OCI-LY7 (cell line): Measurements from ENCODE around the gene CADM4. TPM values are rescaled to one million over a fixed set of nuclear protein-coding genes. Genes with fewer than 3 reads are reported as not detected.
A peak's percentile ranks its signal among the peaks of the same experiment; 100 is the strongest.

Source experiments
- BruUV-seq: library from RNA; stranded (reverse); fragments of 400-500 nt; replicated peaks from 2 replicates; lab custom pipeline; 2021; lab: Mats Ljungman, UMichigan
- CTCF ChIA-PET: fragments of 300-600 bp; sonication (Branson Sonifier 250); formaldehyde crosslinking; loops from one replicate; lab custom pipeline; 2022; ENCODE audit warnings: antibody characterized with exemption; ENCODE audit not compliant: unreplicated experiment; lab: Charles Lee
- POLR2A ChIA-PET: fragments of 300-600 bp; sonication (Branson Sonifier 250); formaldehyde crosslinking; loops from one replicate; lab custom pipeline; 2022; ENCODE audit warnings: antibody characterized with exemption; lab: Charles Lee
- DNase-seq: peaks from one replicate; pipeline ENCODE4 v3.0.0-alpha.2; 2015; ENCODE audit warnings: low spot score
- H2AFZ ChIP-seq: fragments of 200-600 bp; sonication (generic), shearing (Covaris generic); 2 replicates; pipeline ENCODE4 v1.6.1; 2014; ENCODE audit warnings: mild to moderate bottlenecking, antibody characterized with exemption, low read length, moderate library complexity
- H3K27ac ChIP-seq: fragments of 200-600 bp; sonication (generic); 2 replicates; pipeline ENCODE4 v1.5.1; 2014; ENCODE audit warnings: mixed run types, low read depth, mild to moderate bottlenecking, moderate library complexity, low read length, inconsistent platforms; ENCODE audit not compliant: poor library complexity, severe bottlenecking
- H3K36me3 ChIP-seq: fragments of 200-600 bp; sonication (generic); 2 replicates; pipeline ENCODE4 v1.6.1; 2014; ENCODE audit warnings: mild to moderate bottlenecking, antibody characterized with exemption, low read length, moderate library complexity, mixed read lengths; ENCODE audit not compliant: insufficient read depth
- H3K4me1 ChIP-seq: fragments of 200-600 bp; sonication (generic); 2 replicates; pipeline ENCODE4 v1.5.1; 2014; ENCODE audit warnings: mild to moderate bottlenecking, low read length; ENCODE audit not compliant: insufficient read depth, poor library complexity, severe bottlenecking
- H3K4me2 ChIP-seq: fragments of 200-600 bp; sonication (generic); 2 replicates; pipeline ENCODE4 v1.6.1; 2014; ENCODE audit warnings: mild to moderate bottlenecking, low read length
- H3K4me3 ChIP-seq: fragments of 200-600 bp; sonication (generic); 2 replicates; pipeline ENCODE4 v1.5.1; 2014; ENCODE audit warnings: mild to moderate bottlenecking, low read depth, low read length; ENCODE audit not compliant: poor library complexity, severe bottlenecking
- H3K79me2 ChIP-seq: fragments of 200-600 bp; sonication (generic); 2 replicates; pipeline ENCODE4 v1.6.1; 2016; ENCODE audit warnings: low read depth, mild to moderate bottlenecking, low read length, moderate library complexity, mixed read lengths; ENCODE audit not compliant: insufficient read depth
- H3K9me2 ChIP-seq: fragments of 200-600 bp; sonication (generic); 2 replicates; pipeline ENCODE4 v1.6.1; 2016; ENCODE audit warnings: mild to moderate bottlenecking, low read length, mixed read lengths; ENCODE audit not compliant: insufficient read depth
- H3K9me3 ChIP-seq: fragments of 200-600 bp; sonication (generic); 2 replicates; pipeline ENCODE4 v1.6.1; 2014; ENCODE audit warnings: mild to moderate bottlenecking, mixed run types, low read length, mixed read lengths
- H4K20me1 ChIP-seq: fragments of 200-600 bp; sonication (generic); 2 replicates; pipeline ENCODE4 v1.6.1; 2014; ENCODE audit warnings: mild to moderate bottlenecking, antibody characterized with exemption, low read length, moderate library complexity, mixed read lengths; ENCODE audit not compliant: insufficient read depth
- EZH2phosphoT487 ChIP-seq: fragments of 200-600 bp; sonication (generic); IDR thresholded peaks from 2 replicates; pipeline ENCODE4 v1.6.1; 2018; ENCODE audit warnings: low read depth, borderline replicate concordance, mild to moderate bottlenecking, mixed run types, antibody characterized with exemption, low read length, moderate library complexity, mixed read lengths
- intact Hi-C: fragments of 100-400 bp; cut with micrococcal nuclease; formaldehyde crosslinking; loops from one replicate; pipeline ENCODE4 v1.10.0; 2022; ENCODE audit not compliant: unreplicated experiment
- total RNA-seq, 2 experiments: library from RNA; depleted of rRNA in 1 of 2; stranded (reverse); fragments of >200 nt in 1 of 2; shearing (Covaris generic) in 1 of 2; gene quantifications; 2 replicates each; pipeline ENCODE4 v1.2.3, GENCODE V29; 2014 to 2022
- TF ChIP-seq, protein P1 (sequence below): fragments of 200-600 bp; sonication (generic); conservative IDR thresholded peaks from 2 replicates; pipeline ENCODE4 v1.5.1; 2014; ENCODE audit warnings: mild to moderate bottlenecking, antibody characterized with exemption, low read length, moderate library complexity, mixed read lengths

Gene CADM4
- total RNA-seq, 2 experiments from 2014 or later = not detected

- Histone ChIP-seq H3K36me3 (no peaks in the 10 kb centered on the region), H3K9me2 (no peaks in the 10 kb centered on the region), H3K4me1 (peaks cover 12% of the 10 kb centered on the region), H3K4me2 (no peak overlapping the region), H4K20me1 (no peaks in the 10 kb centered on the region), H3K9me3 (no peaks in the 10 kb centered on the region), H2AFZ (no peak overlapping the region), H3K4me3 (no peak overlapping the region), H3K79me2 (no peaks in the 10 kb centered on the region), H3K27ac (no peak overlapping the region)
- TF ChIP-seq EZH2phosphoT487 = no peak
- ChIA-PET POLR2A (interaction anchor here (0.6 kb wide), 1 partner anchor 76 kb away, joined by 3 read pairs; no protein-coding TSS in a partner anchor), CTCF (no interaction called here)
- no TSS peak for BruUV-seq
- intact Hi-C loops = no loop called here
- no peak for DNase-seq
Measured at GRCh38 chr19:43586346-43586745, 53.3 kb downstream of the CADM4 start.

GRCh38 chr19:43584484-43584883 lies 55.2 kb downstream of the CADM4 start:
- DNase-seq = no peak

DNA sequence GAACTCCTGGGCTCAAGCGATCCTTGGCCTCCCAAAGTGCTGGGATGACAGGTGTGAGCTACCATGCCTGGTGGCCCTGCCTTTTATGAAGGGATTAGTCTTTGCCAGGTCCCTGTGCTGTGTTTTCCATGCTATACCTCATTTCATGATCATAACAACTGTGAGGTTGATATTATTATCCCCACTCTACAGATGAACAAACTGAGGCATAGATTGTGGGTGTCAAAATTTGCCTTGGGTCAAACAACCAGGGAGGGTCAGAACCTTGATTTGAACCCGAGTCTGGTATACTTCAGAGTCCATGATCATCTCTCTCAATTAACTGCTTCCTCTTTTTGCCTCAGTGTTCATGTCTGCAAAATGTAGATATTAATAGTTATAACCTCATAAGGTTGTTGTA lies 57.2 kb downstream of the CADM4 start:
- no TSS peak for BruUV-seq
- ChIA-PET POLR2A (no interaction called here), CTCF (no interaction called here)
- H4K20me1 ChIP-seq = no peaks in the 10 kb centered on the region
- no peak overlapping the region for H3K27ac ChIP-seq
- no peaks in the 10 kb centered on the region for H3K9me3 ChIP-seq
- peaks cover 7% of the 10 kb centered on the region for H3K4me1 ChIP-seq
- H3K9me2 ChIP-seq = no peaks in the 10 kb centered on the region
- no peak overlapping the region for H2AFZ ChIP-seq
- intact Hi-C loops = no loop called here
- H3K36me3 ChIP-seq = no peaks in the 10 kb centered on the region
- H3K4me2 ChIP-seq = no peak overlapping the region; the same call in 1 of the 2 replicates
- TF ChIP-seq, protein P1, sequence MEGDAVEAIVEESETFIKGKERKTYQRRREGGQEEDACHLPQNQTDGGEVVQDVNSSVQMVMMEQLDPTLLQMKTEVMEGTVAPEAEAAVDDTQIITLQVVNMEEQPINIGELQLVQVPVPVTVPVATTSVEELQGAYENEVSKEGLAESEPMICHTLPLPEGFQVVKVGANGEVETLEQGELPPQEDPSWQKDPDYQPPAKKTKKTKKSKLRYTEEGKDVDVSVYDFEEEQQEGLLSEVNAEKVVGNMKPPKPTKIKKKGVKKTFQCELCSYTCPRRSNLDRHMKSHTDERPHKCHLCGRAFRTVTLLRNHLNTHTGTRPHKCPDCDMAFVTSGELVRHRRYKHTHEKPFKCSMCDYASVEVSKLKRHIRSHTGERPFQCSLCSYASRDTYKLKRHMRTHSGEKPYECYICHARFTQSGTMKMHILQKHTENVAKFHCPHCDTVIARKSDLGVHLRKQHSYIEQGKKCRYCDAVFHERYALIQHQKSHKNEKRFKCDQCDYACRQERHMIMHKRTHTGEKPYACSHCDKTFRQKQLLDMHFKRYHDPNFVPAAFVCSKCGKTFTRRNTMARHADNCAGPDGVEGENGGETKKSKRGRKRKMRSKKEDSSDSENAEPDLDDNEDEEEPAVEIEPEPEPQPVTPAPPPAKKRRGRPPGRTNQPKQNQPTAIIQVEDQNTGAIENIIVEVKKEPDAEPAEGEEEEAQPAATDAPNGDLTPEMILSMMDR = no peak
- no peak for TF ChIP-seq EZH2phosphoT487
- DNase-seq = no peak
- no peaks in the 10 kb centered on the region for H3K79me2 ChIP-seq
- H3K4me3 ChIP-seq = no peak overlapping the region

More at GRCh38 chr19:43584484-43584883, 55.2 kb downstream of the CADM4 start:
- BruUV-seq = no TSS peak
- intact Hi-C loops = no loop called here
- peaks cover 7% of the 10 kb centered on the region for H3K4me1 ChIP-seq
- H3K4me2 ChIP-seq = no peak overlapping the region
- no peaks in the 10 kb centered on the region for H3K79me2 ChIP-seq
- H4K20me1 ChIP-seq = no peaks in the 10 kb centered on the region
- TF ChIP-seq, protein P1 = no peak
- TF ChIP-seq EZH2phosphoT487 = no peak
- peak overlapping the region; percentile 8; the same call in 1 of the 2 replicates for H2AFZ ChIP-seq
- H3K9me3 ChIP-seq = no peaks in the 10 kb centered on the region
- no peaks in the 10 kb centered on the region for H3K9me2 ChIP-seq
- POLR2A ChIA-PET = interaction anchor here (1.1 kb wide), 1 partner anchor 9 kb away, joined by 4 read pairs; the partner anchor contains the start of gene PINLYP
- H3K4me3 ChIP-seq = no peak overlapping the region
- CTCF ChIA-PET = no interaction called here
- H3K27ac ChIP-seq = peak overlapping the region; percentile 10
- H3K36me3 ChIP-seq = no peaks in the 10 kb centered on the region
